ENCODE data around the gene EYA2. TPM values are rescaled to one million over a fixed set of nuclear protein-coding genes. Genes with fewer than 3 reads are reported as not detected.

Gene EYA2
- total RNA-seq: not detected in 2 replicates

GRCh38 chr20:46894579-46894958 is at the start of gene EYA2:
Gene EYA2, plus strand, starts transcription at chr20:46894843. Its CDS starts 95,168 bp downstream, at chr20:46990011.
- DNase-seq (ENCODE audit: low read depth): no peak

GRCh38 chr20:46844965-46845364 is 49.7 kb upstream of the EYA2 start:
- H3K4me3 ChIP-seq (ENCODE audit: low read depth, low read length): no peak overlapping the region
- TF ChIP-seq CTCF (IDR thresholded peaks at IDR 0.05; ENCODE audit: insufficient read depth, low read depth, low read length): no peak
- DNase-seq (ENCODE audit: low read depth): no peak

More at GRCh38 chr20:46894579-46894958, at the start of gene EYA2:
- peak within 1 kb of the TSS; percentile 39 for H3K4me3 ChIP-seq (ENCODE audit: low read depth, low read length)
- no peak for TF ChIP-seq CTCF (IDR thresholded peaks at IDR 0.05; ENCODE audit: insufficient read depth, low read depth, low read length)

GRCh38 chr20:46849269-46849668 is 45.4 kb upstream of the EYA2 start:
- DNase-seq (ENCODE audit: low read depth): no peak
- no peak for TF ChIP-seq CTCF (IDR thresholded peaks at IDR 0.05; ENCODE audit: insufficient read depth, low read depth, low read length)
- no peak overlapping the region for H3K4me3 ChIP-seq (ENCODE audit: low read depth, low read length)

- TF ChIP-seq CTCF (IDR thresholded peaks at IDR 0.05; ENCODE audit: insufficient read depth, low read depth, low read length): no peak
Measured at GRCh38 chr20:46849751-46850150, 44.9 kb upstream of the EYA2 start.

GRCh38 chr20:46850416-46850815 is 44.2 kb upstream of the EYA2 start:
- no peak for DNase-seq (ENCODE audit: low read depth)
- TF ChIP-seq CTCF (IDR thresholded peaks at IDR 0.05; ENCODE audit: insufficient read depth, low read depth, low read length): no peak
- no peak overlapping the region for H3K4me3 ChIP-seq (ENCODE audit: low read depth, low read length)

More at GRCh38 chr20:46849751-46850150, 44.9 kb upstream of the EYA2 start:
- DNase-seq (ENCODE audit: low read depth): no peak
- no peak overlapping the region for H3K4me3 ChIP-seq (ENCODE audit: low read depth, low read length)

- TF ChIP-seq CTCF (IDR thresholded peaks at IDR 0.05; ENCODE audit: insufficient read depth, low read depth, low read length): no peak
- no peak for DNase-seq (ENCODE audit: low read depth)
- H3K4me3 ChIP-seq (ENCODE audit: low read depth, low read length): no peak overlapping the region
Measured at GRCh38 chr20:46850896-46851295, 43.7 kb upstream of the EYA2 start.

- TF ChIP-seq CTCF (IDR thresholded peaks at IDR 0.05; ENCODE audit: insufficient read depth, low read depth, low read length): no peak
- no peak for DNase-seq (ENCODE audit: low read depth)
- H3K4me3 ChIP-seq (ENCODE audit: low read depth, low read length): no peak overlapping the region
Measured at GRCh38 chr20:46851746-46852145, 42.9 kb upstream of the EYA2 start.
